Measurements from ENCODE around the gene HERPUD1. TPM values are rescaled to one million over a fixed set of nuclear protein-coding genes. Genes with fewer than 3 reads are reported as not detected.

The HERPUD1 gene
- total RNA-seq, 1 donor from 2014 or later = 79.8 TPM

- H3K4me3 Mint-ChIP-seq = no peak overlapping the region
- peaks cover 3% of the 10 kb centered on the region for H3K9me3 Mint-ChIP-seq
- no peak for TF ChIP-seq CTCF (IDR thresholded peaks at IDR 0.05; ENCODE audit: unreplicated experiment)
- H3K4me1 Mint-ChIP-seq = peaks cover 4% of the 10 kb centered on the region
- no peak overlapping the region for H3K27ac Mint-ChIP-seq
- no peaks in the 10 kb centered on the region for H3K27me3 Mint-ChIP-seq (ENCODE audit: low read depth)
- H3K36me3 Mint-ChIP-seq = no peaks in the 10 kb centered on the region
- DNase-seq (ENCODE audit: low spot score in 2 of 2, unreplicated experiment in 2 of 2) = no peak
Observed at GRCh38 chr16:56950881-56951771, 19.2 kb downstream of the HERPUD1 start.

GRCh38 chr16:56953006-56953405 lies 21.1 kb downstream of the HERPUD1 start:
- H3K27ac Mint-ChIP-seq = no peak overlapping the region
- H3K9me3 Mint-ChIP-seq = peaks cover 5% of the 10 kb centered on the region
- no peaks in the 10 kb centered on the region for H3K4me1 Mint-ChIP-seq
- H3K4me3 Mint-ChIP-seq = no peak overlapping the region
- DNase-seq (ENCODE audit: low spot score in 2 of 2, unreplicated experiment in 2 of 2) = no peak
- H3K36me3 Mint-ChIP-seq = no peaks in the 10 kb centered on the region
- no peaks in the 10 kb centered on the region for H3K27me3 Mint-ChIP-seq (ENCODE audit: low read depth)
- TF ChIP-seq CTCF (IDR thresholded peaks at IDR 0.05; ENCODE audit: unreplicated experiment) = no peak

- peaks cover 5% of the 10 kb centered on the region for H3K9me3 Mint-ChIP-seq
- peaks cover 2% of the 10 kb centered on the region for H3K4me1 Mint-ChIP-seq
- DNase-seq (ENCODE audit: low spot score in 2 of 2, unreplicated experiment in 2 of 2) = no peak
- no peaks in the 10 kb centered on the region for H3K36me3 Mint-ChIP-seq
- H3K4me3 Mint-ChIP-seq = no peak overlapping the region
- no peak overlapping the region for H3K27ac Mint-ChIP-seq
- no peaks in the 10 kb centered on the region for H3K27me3 Mint-ChIP-seq (ENCODE audit: low read depth)
- no peak for TF ChIP-seq CTCF (IDR thresholded peaks at IDR 0.05; ENCODE audit: unreplicated experiment)
Observed at GRCh38 chr16:56956076-56956475, 24.1 kb downstream of the HERPUD1 start.

GRCh38 chr16:56956756-56957155 lies 24.8 kb downstream of the HERPUD1 start:
- H3K4me3 Mint-ChIP-seq = no peak overlapping the region
- H3K36me3 Mint-ChIP-seq = no peaks in the 10 kb centered on the region
- DNase-seq (ENCODE audit: low spot score in 2 of 2, unreplicated experiment in 2 of 2) = no peak
- H3K27me3 Mint-ChIP-seq (ENCODE audit: low read depth) = no peaks in the 10 kb centered on the region
- H3K4me1 Mint-ChIP-seq = peaks cover 5% of the 10 kb centered on the region
- H3K27ac Mint-ChIP-seq = no peak overlapping the region
- peaks cover 5% of the 10 kb centered on the region for H3K9me3 Mint-ChIP-seq
- no peak for TF ChIP-seq CTCF (IDR thresholded peaks at IDR 0.05; ENCODE audit: unreplicated experiment)

GRCh38 chr16:56960681-56961281 lies 28.8 kb downstream of the HERPUD1 start:
- H3K36me3 Mint-ChIP-seq = no peaks in the 10 kb centered on the region
- H3K4me1 Mint-ChIP-seq = peaks cover 7% of the 10 kb centered on the region
- H3K27ac Mint-ChIP-seq = no peak overlapping the region
- no peak overlapping the region for H3K4me3 Mint-ChIP-seq
- DNase-seq (ENCODE audit: low spot score in 2 of 2, unreplicated experiment in 2 of 2) = no peak
- TF ChIP-seq CTCF (IDR thresholded peaks at IDR 0.05; ENCODE audit: unreplicated experiment) = no peak
- no peaks in the 10 kb centered on the region for H3K27me3 Mint-ChIP-seq (ENCODE audit: low read depth)
- H3K9me3 Mint-ChIP-seq = peaks cover 5% of the 10 kb centered on the region

Data from mesothelial cell of epicardium (in vitro differentiated cells).